Measurements from ENCODE around the gene UBE2L3. TPM values are rescaled to one million over a fixed set of nuclear protein-coding genes. Genes with fewer than 3 reads are reported as not detected.

Gene UBE2L3
- total and polyA plus RNA-seq, 2 of the 8 experiments (the other 6 are each of a cell fraction or from before 2014, with no cell fraction given), result 63.5 to 90.0 TPM

- TF ChIP-seq HDAC6 (IDR thresholded peaks at IDR 0.05; ENCODE audit: low read depth, low read length), result no peak
- TF ChIP-seq ASH2L (IDR thresholded peaks at IDR 0.05; ENCODE audit: low read length), result no peak
- no peak for TF ChIP-seq SUZ12 (IDR thresholded peaks at IDR 0.05; ENCODE audit: low read length)
- TF ChIP-seq RXRA (IDR thresholded peaks at IDR 0.05; ENCODE audit: insufficient read depth, low read depth, low read length), result no peak
- no peak for TF ChIP-seq ATF3 (IDR thresholded peaks at IDR 0.05; ENCODE audit: insufficient read depth, low read depth, low read length)
- TF ChIP-seq, protein P1, sequence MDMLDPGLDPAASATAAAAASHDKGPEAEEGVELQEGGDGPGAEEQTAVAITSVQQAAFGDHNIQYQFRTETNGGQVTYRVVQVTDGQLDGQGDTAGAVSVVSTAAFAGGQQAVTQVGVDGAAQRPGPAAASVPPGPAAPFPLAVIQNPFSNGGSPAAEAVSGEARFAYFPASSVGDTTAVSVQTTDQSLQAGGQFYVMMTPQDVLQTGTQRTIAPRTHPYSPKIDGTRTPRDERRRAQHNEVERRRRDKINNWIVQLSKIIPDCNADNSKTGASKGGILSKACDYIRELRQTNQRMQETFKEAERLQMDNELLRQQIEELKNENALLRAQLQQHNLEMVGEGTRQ (IDR thresholded peaks at IDR 0.05; ENCODE audit: low read length), result no peak
- no peak for TF ChIP-seq BCL11A (IDR thresholded peaks at IDR 0.05; ENCODE audit: low read depth in 2 of 2, low read length in 2 of 2)
Observed at GRCh38 chr22:21621025-21621424, 53.5 kb downstream of the UBE2L3 start (continued).
